ENCODE results near the gene SPOCK1.

GRCh38 chr5:137233726-137234125 lies 265.4 kb downstream of the SPOCK1 start:
- TF ChIP-seq CTCF (IDR thresholded peaks at IDR 0.05) (no peak), POLR2A (IDR thresholded peaks at IDR 0.05) (no peak)

Data from transverse colon (tissue), 3 donors.